Measurements from ENCODE around the gene RMND5A.

- TF ChIP-seq CTCF (IDR thresholded peaks at IDR 0.05) (no peak), ZFX (IDR thresholded peaks at IDR 0.05; ENCODE audit: borderline replicate concordance) (no peak)
Observed at GRCh38 chr2:86821842-86822241, 101.8 kb downstream of the RMND5A start.
